Mesodermal cell (in vitro differentiated cells): ENCODE data around the gene VPS26C.

Source experiments
- H3K27ac ChIP-seq: 2 replicates; pipeline ENCODE4 v1.7.0; 2013; ENCODE audit warnings: mild to moderate bottlenecking, low read depth, low read length, moderate library complexity; ENCODE audit not compliant: severe bottlenecking
- H3K36me3 ChIP-seq: 2 replicates; pipeline ENCODE4 v1.7.1; 2013; ENCODE audit warnings: mild to moderate bottlenecking, low read length, moderate library complexity; ENCODE audit not compliant: control insufficient read depth, insufficient read depth
- H3K4me1 ChIP-seq: one replicate; pipeline ENCODE4 v1.7.1; 2013; ENCODE audit warnings: mild to moderate bottlenecking, low read length; ENCODE audit not compliant: insufficient read depth, control insufficient read depth, poor library complexity, severe bottlenecking
- H3K4me3 ChIP-seq: 2 replicates; pipeline ENCODE4 v1.7.0; 2013; ENCODE audit warnings: low read length, control low read depth, mild to moderate bottlenecking; ENCODE audit not compliant: insufficient read depth, poor library complexity, severe bottlenecking; ENCODE audit errors: extremely low read depth
- H3K9me3 ChIP-seq: 2 replicates; pipeline ENCODE4 v1.7.1; 2013; ENCODE audit warnings: mild to moderate bottlenecking, low read length, moderate library complexity; ENCODE audit not compliant: control insufficient read depth
- WGBS, 2 experiments: methylation state at CpG; one replicate each; pipeline ENCODE4 v1.1.5; 2013; ENCODE audit warnings: missing lambda C conversion rate in 2 of 2; ENCODE audit not compliant: insufficient coverage in 2 of 2; 5-methylcytosine and 5-hydroxymethylcytosine counted together

The VPS26C gene

GRCh38 chr21:37200641-37201480 lies 66.3 kb downstream of the VPS26C start:
- peaks cover 70% of the 10 kb centered on the region for H3K36me3 ChIP-seq
- H3K4me1 ChIP-seq: peaks cover 16% of the 10 kb centered on the region
- 94 to 98% methylated on average over 12 to 16 of the region's 16 CpGs for whole genome bisulfite sequencing, 2 experiments
- no peak overlapping the region for H3K4me3 ChIP-seq
- no peak overlapping the region for H3K27ac ChIP-seq
- no peaks in the 10 kb centered on the region for H3K9me3 ChIP-seq

- Histone ChIP-seq H3K4me1 (peaks cover 16% of the 10 kb centered on the region), H3K36me3 (peaks cover 85% of the 10 kb centered on the region), H3K4me3 (no peak overlapping the region), H3K27ac (no peak overlapping the region), H3K9me3 (no peaks in the 10 kb centered on the region)
- WGBS, 2 experiments: 87 to 89% methylated on average over 5 to 7 of the region's 11 CpGs
Measured at GRCh38 chr21:37199057-37199924, 67.8 kb downstream of the VPS26C start.

GRCh38 chr21:37197746-37198145 lies 69.4 kb downstream of the VPS26C start:
- H3K4me3 ChIP-seq: no peak overlapping the region
- H3K4me1 ChIP-seq: peaks cover 16% of the 10 kb centered on the region
- H3K36me3 ChIP-seq: peaks cover 89% of the 10 kb centered on the region
- H3K27ac ChIP-seq: no peak overlapping the region
- H3K9me3 ChIP-seq: no peaks in the 10 kb centered on the region
- 100% methylated on average over 2 of the region's 4 CpGs; no CpG with 5 or more reads in 1 of the 2 experiments for WGBS, 2 experiments

- no peaks in the 10 kb centered on the region for H3K9me3 ChIP-seq
- H3K27ac ChIP-seq: no peak overlapping the region
- peaks cover 91% of the 10 kb centered on the region for H3K36me3 ChIP-seq
- peaks cover 16% of the 10 kb centered on the region for H3K4me1 ChIP-seq
- WGBS, 2 experiments: 92 to 96% methylated on average over 7 to 8 of the region's 8 CpGs
- H3K4me3 ChIP-seq: no peak overlapping the region
Measured at GRCh38 chr21:37196847-37197246, 70.3 kb downstream of the VPS26C start.

- Histone ChIP-seq H3K27ac (no peak overlapping the region), H3K4me3 (no peak overlapping the region), H3K4me1 (peaks cover 16% of the 10 kb centered on the region), H3K9me3 (no peaks in the 10 kb centered on the region), H3K36me3 (peaks cover 88% of the 10 kb centered on the region)
- 96 to 97% methylated on average over 12 to 13 of the region's 15 CpGs for WGBS, 2 experiments
Measured at GRCh38 chr21:37195610-37196009, 71.5 kb downstream of the VPS26C start.

GRCh38 chr21:37195059-37195458 lies 72.1 kb downstream of the VPS26C start:
- Histone ChIP-seq H3K27ac (no peak overlapping the region), H3K9me3 (no peaks in the 10 kb centered on the region), H3K4me1 (peaks cover 16% of the 10 kb centered on the region), H3K36me3 (peaks cover 88% of the 10 kb centered on the region), H3K4me3 (no peak overlapping the region)
- WGBS, 2 experiments: 90 to 100% methylated on average over 3 of the region's 3 CpGs

- no peak overlapping the region for H3K27ac ChIP-seq
- WGBS, 2 experiments: 91 to 92% methylated on average over 4 of the region's 6 CpGs
- peaks cover 5% of the 10 kb centered on the region for H3K4me1 ChIP-seq
- H3K36me3 ChIP-seq: peaks cover 91% of the 10 kb centered on the region
- H3K9me3 ChIP-seq: no peaks in the 10 kb centered on the region
- H3K4me3 ChIP-seq: no peak overlapping the region
Measured at GRCh38 chr21:37193676-37194075, 73.5 kb downstream of the VPS26C start.

GRCh38 chr21:37193006-37193405 lies 74.1 kb downstream of the VPS26C start:
- Histone ChIP-seq H3K27ac (no peak overlapping the region), H3K4me1 (peaks cover under 1% of the 10 kb centered on the region), H3K4me3 (no peak overlapping the region), H3K9me3 (no peaks in the 10 kb centered on the region), H3K36me3 (peaks cover 92% of the 10 kb centered on the region)
- 7 to 46% methylated on average over 2 to 3 of the region's 4 CpGs for WGBS, 2 experiments

GRCh38 chr21:37192019-37192418 lies 75.1 kb downstream of the VPS26C start:
- no CpG with 5 or more reads among the region's 2 CpGs for WGBS, 2 experiments
- Histone ChIP-seq H3K27ac (no peak overlapping the region), H3K36me3 (peaks cover 92% of the 10 kb centered on the region), H3K9me3 (no peaks in the 10 kb centered on the region), H3K4me3 (no peak overlapping the region), H3K4me1 (no peaks in the 10 kb centered on the region)

GRCh38 chr21:37188825-37189224 lies 78.3 kb downstream of the VPS26C start:
- WGBS, 2 experiments: 100% methylated on average over 1 of the region's 1 CpG
- Histone ChIP-seq H3K27ac (no peak overlapping the region), H3K4me3 (no peak overlapping the region), H3K9me3 (no peaks in the 10 kb centered on the region), H3K36me3 (peaks cover 82% of the 10 kb centered on the region), H3K4me1 (no peaks in the 10 kb centered on the region)
